ENCODE data around the gene TRPM4. TPM values are rescaled to one million over a fixed set of nuclear protein-coding genes. Genes with fewer than 3 reads are reported as not detected.
"Not testable (repeated sequence)": the region's sequence is repeated elsewhere in the genome, so short reads cannot be mapped to it uniquely, and the experiment has no call there.

The TRPM4 gene
- polyA plus RNA-seq, 1 donor (not counting 4 experiments of a cell fraction or from before 2014, with no cell fraction given) = 16.1 TPM

DNA sequence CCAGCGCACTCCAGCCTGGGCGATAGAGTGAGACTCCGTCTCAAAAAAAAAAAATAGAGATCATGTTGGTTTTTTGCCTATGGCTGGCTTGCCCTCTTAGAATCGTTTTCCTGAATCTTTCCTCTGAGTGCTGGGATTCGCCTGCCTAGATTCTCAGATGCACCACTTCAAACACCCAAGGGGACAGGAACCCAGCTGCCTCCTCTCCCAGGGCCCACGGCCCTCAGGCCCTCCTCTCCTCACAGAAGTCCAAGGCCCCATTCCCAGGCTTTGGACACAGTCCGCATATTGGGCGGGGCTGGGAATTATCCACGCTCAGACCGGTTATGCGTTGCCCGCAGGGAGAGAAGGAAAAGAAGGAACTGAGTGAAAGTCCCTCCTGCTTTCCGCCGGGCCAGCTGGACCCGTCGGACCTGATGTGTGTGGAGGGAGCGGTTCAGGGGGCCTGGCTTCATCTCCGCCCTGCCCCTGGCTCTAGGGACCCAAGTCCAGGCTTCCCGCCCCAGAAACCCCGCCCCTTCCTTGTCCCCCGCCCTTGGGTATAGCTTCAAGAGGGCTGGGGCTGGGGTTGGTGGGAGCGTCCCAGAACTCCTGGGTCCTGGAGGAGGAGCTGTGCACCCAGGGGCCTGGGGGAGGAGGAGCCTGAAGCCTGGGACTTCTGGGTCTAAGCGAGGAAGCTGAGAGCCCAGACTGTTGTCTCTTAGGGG, 32.4 kb upstream of the TRPM4 start:
- Histone ChIP-seq H3K4me2 (ENCODE audit: control insufficient read depth, extremely low read depth, insufficient read depth, low read depth, low read length) (peak overlapping the region; percentile 56), H3K79me2 (ENCODE audit: control insufficient read depth, insufficient read depth, low read length) (no peaks in the 10 kb centered on the region), H3K4me1 (ENCODE audit: control insufficient read depth, extremely low read depth, insufficient read depth, low read length) (peaks cover 8% of the 10 kb centered on the region), H3K9me1 (ENCODE audit: control insufficient read depth, extremely low read depth, insufficient read depth, low read length) (no peaks in the 10 kb centered on the region), H3K9ac (ENCODE audit: control insufficient read depth, extremely low read depth, insufficient read depth, low read length) (peak overlapping the region; percentile 47), H2AFZ (ENCODE audit: control insufficient read depth, low read length) (peak overlapping the region; percentile 49), H3K27ac (ENCODE audit: control insufficient read depth, insufficient read depth, low read length) (no peak overlapping the region), H3K9me3 (ENCODE audit: control insufficient read depth, low read depth, low read length) (no peaks in the 10 kb centered on the region), H3K27me3 (ENCODE audit: control insufficient read depth, extremely low read depth, insufficient read depth, low read length) (no peaks in the 10 kb centered on the region), H4K20me1 (ENCODE audit: control insufficient read depth, extremely low read depth, insufficient read depth, low read length) (no peaks in the 10 kb centered on the region), H3K4me3 (ENCODE audit: control insufficient read depth in 2 of 3, extremely low read depth in 1 of 3, insufficient read depth in 2 of 3, low read depth in 1 of 3, low read length in 3 of 3) (no peak overlapping the region), H3K36me3 (ENCODE audit: control insufficient read depth in 2 of 2, extremely low read depth in 1 of 2, insufficient read depth in 2 of 2, low read length in 2 of 2) (no peaks in the 10 kb centered on the region)
- FAIRE-seq (no peak), DNase-seq (ENCODE audit: low read depth, low spot score) (no peak)
- no peak for TF ChIP-seq EZH2 (IDR thresholded peaks at IDR 0.05; ENCODE audit: low read length)
- TF ChIP-seq, protein P1, sequence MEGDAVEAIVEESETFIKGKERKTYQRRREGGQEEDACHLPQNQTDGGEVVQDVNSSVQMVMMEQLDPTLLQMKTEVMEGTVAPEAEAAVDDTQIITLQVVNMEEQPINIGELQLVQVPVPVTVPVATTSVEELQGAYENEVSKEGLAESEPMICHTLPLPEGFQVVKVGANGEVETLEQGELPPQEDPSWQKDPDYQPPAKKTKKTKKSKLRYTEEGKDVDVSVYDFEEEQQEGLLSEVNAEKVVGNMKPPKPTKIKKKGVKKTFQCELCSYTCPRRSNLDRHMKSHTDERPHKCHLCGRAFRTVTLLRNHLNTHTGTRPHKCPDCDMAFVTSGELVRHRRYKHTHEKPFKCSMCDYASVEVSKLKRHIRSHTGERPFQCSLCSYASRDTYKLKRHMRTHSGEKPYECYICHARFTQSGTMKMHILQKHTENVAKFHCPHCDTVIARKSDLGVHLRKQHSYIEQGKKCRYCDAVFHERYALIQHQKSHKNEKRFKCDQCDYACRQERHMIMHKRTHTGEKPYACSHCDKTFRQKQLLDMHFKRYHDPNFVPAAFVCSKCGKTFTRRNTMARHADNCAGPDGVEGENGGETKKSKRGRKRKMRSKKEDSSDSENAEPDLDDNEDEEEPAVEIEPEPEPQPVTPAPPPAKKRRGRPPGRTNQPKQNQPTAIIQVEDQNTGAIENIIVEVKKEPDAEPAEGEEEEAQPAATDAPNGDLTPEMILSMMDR (optimal IDR thresholded peaks at IDR 0.05 in 1 of 3, IDR thresholded peaks at IDR 0.05 in 1 of 3, conservative IDR thresholded peaks at IDR 0.05 in 1 of 3; ENCODE audit: extremely low read depth in 1 of 3, insufficient read depth in 2 of 3, low read length in 3 of 3) = no peak
- dilution Hi-C loops (cut with MboI; ENCODE audit: extremely low pct_ligation_motif_present, low sequenced_read_pairs) = no loop called here

DNA sequence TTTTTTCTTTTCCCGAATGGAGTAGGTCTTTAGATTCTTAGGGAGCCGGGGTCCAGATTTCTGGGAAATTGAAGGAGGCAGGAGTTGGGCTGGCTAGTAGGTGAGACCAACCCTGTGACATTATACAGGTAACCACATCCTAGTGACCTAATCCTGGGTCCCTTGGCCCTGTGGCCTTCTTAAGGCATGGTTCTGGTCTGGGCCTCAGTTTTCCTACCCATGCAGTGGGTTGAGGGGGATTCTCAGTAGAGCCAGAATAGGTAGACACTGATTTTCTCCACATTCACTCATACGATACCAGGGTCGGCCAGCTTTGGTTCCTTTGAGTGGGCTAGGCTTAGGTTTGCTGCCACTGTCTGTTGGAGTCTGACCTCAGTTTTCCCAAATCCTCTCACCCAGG, 31.0 kb upstream of the TRPM4 start:
- no peak overlapping the region for H2AFZ ChIP-seq (ENCODE audit: control insufficient read depth, low read length)
- no peak overlapping the region for H3K27ac ChIP-seq (ENCODE audit: control insufficient read depth, insufficient read depth, low read length)
- no peak overlapping the region for H3K4me2 ChIP-seq (ENCODE audit: control insufficient read depth, extremely low read depth, insufficient read depth, low read depth, low read length)
- H4K20me1 ChIP-seq (ENCODE audit: control insufficient read depth, extremely low read depth, insufficient read depth, low read length) = no peaks in the 10 kb centered on the region
- DNase-seq (ENCODE audit: low read depth, low spot score) (no peak), FAIRE-seq (no peak)
- no peaks in the 10 kb centered on the region for H3K9me3 ChIP-seq (ENCODE audit: control insufficient read depth, low read depth, low read length)
- dilution Hi-C loops (cut with MboI; ENCODE audit: extremely low pct_ligation_motif_present, low sequenced_read_pairs) = no loop called here
- no peak overlapping the region for H3K4me3 ChIP-seq (ENCODE audit: control insufficient read depth in 2 of 3, extremely low read depth in 1 of 3, insufficient read depth in 2 of 3, low read depth in 1 of 3, low read length in 3 of 3)
- no peak for TF ChIP-seq EZH2 (IDR thresholded peaks at IDR 0.05; ENCODE audit: low read length)
- TF ChIP-seq, protein P1 (optimal IDR thresholded peaks at IDR 0.05 in 1 of 3, IDR thresholded peaks at IDR 0.05 in 1 of 3, conservative IDR thresholded peaks at IDR 0.05 in 1 of 3; ENCODE audit: extremely low read depth in 1 of 3, insufficient read depth in 2 of 3, low read length in 3 of 3) = no peak
- no peaks in the 10 kb centered on the region for H3K9me1 ChIP-seq (ENCODE audit: control insufficient read depth, extremely low read depth, insufficient read depth, low read length)
- peaks cover 4% of the 10 kb centered on the region for H3K4me1 ChIP-seq (ENCODE audit: control insufficient read depth, extremely low read depth, insufficient read depth, low read length)
- H3K9ac ChIP-seq (ENCODE audit: control insufficient read depth, extremely low read depth, insufficient read depth, low read length) = no peak overlapping the region
- H3K27me3 ChIP-seq (ENCODE audit: control insufficient read depth, extremely low read depth, insufficient read depth, low read length) = no peaks in the 10 kb centered on the region
- no peaks in the 10 kb centered on the region for H3K79me2 ChIP-seq (ENCODE audit: control insufficient read depth, insufficient read depth, low read length)
- H3K36me3 ChIP-seq (ENCODE audit: control insufficient read depth in 2 of 2, extremely low read depth in 1 of 2, insufficient read depth in 2 of 2, low read length in 2 of 2) = no peaks in the 10 kb centered on the region

DNA sequence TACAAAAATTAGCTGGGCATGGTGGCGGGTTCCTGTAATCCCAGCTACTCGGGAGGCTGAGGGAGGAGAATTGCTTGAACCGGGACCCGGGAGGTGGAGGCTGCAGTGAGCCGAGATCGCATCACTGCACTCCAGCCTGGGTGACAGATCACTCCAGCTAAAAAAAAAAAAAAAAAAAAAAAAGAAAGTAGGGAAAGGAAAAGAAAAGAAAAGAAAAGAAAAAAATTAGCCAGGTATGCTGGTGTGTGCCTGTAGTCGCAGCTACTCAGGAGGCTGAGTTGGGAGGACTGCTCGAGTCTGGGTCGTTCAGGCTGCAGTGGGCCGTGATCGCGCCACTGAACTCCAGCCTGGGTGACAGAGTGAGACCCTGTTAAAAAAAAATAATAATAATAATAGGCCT, 30.4 kb upstream of the TRPM4 start:
- H3K27me3 ChIP-seq (ENCODE audit: control insufficient read depth, extremely low read depth, insufficient read depth, low read length); H2AFZ ChIP-seq (ENCODE audit: control insufficient read depth, low read length); H4K20me1 ChIP-seq (ENCODE audit: control insufficient read depth, extremely low read depth, insufficient read depth, low read length); H3K36me3 ChIP-seq (ENCODE audit: control insufficient read depth in 2 of 2, extremely low read depth in 1 of 2, insufficient read depth in 2 of 2, low read length in 2 of 2); DNase-seq (ENCODE audit: low read depth, low spot score); dilution Hi-C loops (cut with MboI; ENCODE audit: extremely low pct_ligation_motif_present, low sequenced_read_pairs); H3K27ac ChIP-seq (ENCODE audit: control insufficient read depth, insufficient read depth, low read length); H3K4me3 ChIP-seq (ENCODE audit: control insufficient read depth in 2 of 3, extremely low read depth in 1 of 3, insufficient read depth in 2 of 3, low read depth in 1 of 3, low read length in 3 of 3); H3K79me2 ChIP-seq (ENCODE audit: control insufficient read depth, insufficient read depth, low read length); FAIRE-seq; H3K9ac ChIP-seq (ENCODE audit: control insufficient read depth, extremely low read depth, insufficient read depth, low read length); H3K4me2 ChIP-seq (ENCODE audit: control insufficient read depth, extremely low read depth, insufficient read depth, low read depth, low read length); H3K9me1 ChIP-seq (ENCODE audit: control insufficient read depth, extremely low read depth, insufficient read depth, low read length); H3K9me3 ChIP-seq (ENCODE audit: control insufficient read depth, low read depth, low read length); H3K4me1 ChIP-seq (ENCODE audit: control insufficient read depth, extremely low read depth, insufficient read depth, low read length): not testable (repeated sequence)
